Measurements from ENCODE around the gene LRRC8C. TPM values are rescaled to one million over a fixed set of nuclear protein-coding genes. Genes with fewer than 3 reads are reported as not detected.

The LRRC8C gene
- total and polyA plus RNA-seq, 2 donors (not counting 1 experiment from before 2014, with no cell fraction given) = 3.9 to 6.8 TPM

DNA sequence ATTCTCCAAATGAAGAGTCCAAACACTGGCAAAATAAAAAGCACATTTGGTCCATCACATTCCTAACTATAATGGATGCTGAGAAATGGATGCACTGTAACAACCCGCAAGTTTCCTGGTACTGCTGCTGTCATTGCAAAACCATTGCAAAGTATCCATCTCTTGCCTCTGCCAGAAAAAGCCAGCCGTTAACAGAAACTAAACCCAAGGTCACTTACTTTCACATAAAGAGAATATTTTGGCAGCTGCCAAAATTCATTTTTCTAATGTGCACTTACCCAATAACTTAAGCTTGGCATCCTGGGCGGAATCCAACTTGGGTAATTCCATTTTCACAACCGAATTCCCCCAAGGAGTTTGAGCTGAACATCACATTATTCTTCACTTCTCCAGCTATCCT lies 110.9 kb downstream of the LRRC8C start:
- ATAC-seq (ENCODE audit: low read depth) = no peak
- intact Hi-C loops (cut with micrococcal nuclease) = no loop called here
- Mint-ChIP-seq H3K4me1 (peaks cover 6% of the 10 kb centered on the region), H3K27me3 (no peaks in the 10 kb centered on the region), H3K4me3 (no peak overlapping the region), H3K9me3 (ENCODE audit: insufficient read depth) (no peaks in the 10 kb centered on the region), H3K27ac (no peak overlapping the region)
- 95% methylated on average over 3 of the region's 4 CpGs for WGBS (ENCODE audit: insufficient coverage)
- H3K9me3 ChIP-seq (ENCODE audit: control extremely low read depth in 1 of 3, control insufficient read depth in 2 of 3, insufficient read depth in 1 of 3, low read length in 2 of 3) = no peaks in the 10 kb centered on the region
- H3K4me3 ChIP-seq (ENCODE audit: control extremely low read depth in 1 of 5, extremely low read depth in 1 of 5, insufficient read depth in 1 of 5, low read depth in 2 of 5, low read length in 4 of 5) = no peak overlapping the region
- no peak for TF ChIP-seq EZH2 (IDR thresholded peaks at IDR 0.05; ENCODE audit: borderline replicate concordance, insufficient read depth, low read depth, low read length, poor library complexity, severe bottlenecking)
- TF ChIP-seq, protein P1, sequence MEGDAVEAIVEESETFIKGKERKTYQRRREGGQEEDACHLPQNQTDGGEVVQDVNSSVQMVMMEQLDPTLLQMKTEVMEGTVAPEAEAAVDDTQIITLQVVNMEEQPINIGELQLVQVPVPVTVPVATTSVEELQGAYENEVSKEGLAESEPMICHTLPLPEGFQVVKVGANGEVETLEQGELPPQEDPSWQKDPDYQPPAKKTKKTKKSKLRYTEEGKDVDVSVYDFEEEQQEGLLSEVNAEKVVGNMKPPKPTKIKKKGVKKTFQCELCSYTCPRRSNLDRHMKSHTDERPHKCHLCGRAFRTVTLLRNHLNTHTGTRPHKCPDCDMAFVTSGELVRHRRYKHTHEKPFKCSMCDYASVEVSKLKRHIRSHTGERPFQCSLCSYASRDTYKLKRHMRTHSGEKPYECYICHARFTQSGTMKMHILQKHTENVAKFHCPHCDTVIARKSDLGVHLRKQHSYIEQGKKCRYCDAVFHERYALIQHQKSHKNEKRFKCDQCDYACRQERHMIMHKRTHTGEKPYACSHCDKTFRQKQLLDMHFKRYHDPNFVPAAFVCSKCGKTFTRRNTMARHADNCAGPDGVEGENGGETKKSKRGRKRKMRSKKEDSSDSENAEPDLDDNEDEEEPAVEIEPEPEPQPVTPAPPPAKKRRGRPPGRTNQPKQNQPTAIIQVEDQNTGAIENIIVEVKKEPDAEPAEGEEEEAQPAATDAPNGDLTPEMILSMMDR (IDR thresholded peaks at IDR 0.05) = no peak
- ChIA-PET CTCF (no interaction called here), POLR2A (interaction anchor here (0.6 kb wide), 1 partner anchor 28 kb away, joined by 3 read pairs; no protein-coding TSS in a partner anchor)
- no peaks in the 10 kb centered on the region for H3K4me1 ChIP-seq (ENCODE audit: control insufficient read depth in 2 of 2, insufficient read depth in 2 of 2, low read length in 2 of 2)
- no peak overlapping the region for H2AFZ ChIP-seq (ENCODE audit: insufficient read depth, low read depth, low read length, poor library complexity, severe bottlenecking)
- no peaks in the 10 kb centered on the region for H3K36me3 ChIP-seq (replicated peaks in 1 of 2; ENCODE audit: control extremely low read depth in 1 of 2, control insufficient read depth in 1 of 2, extremely low read depth in 1 of 2, insufficient read depth in 2 of 2, low read length in 1 of 2)
- H3K9ac ChIP-seq (ENCODE audit: low read length) = no peak overlapping the region
- no peak overlapping the region for H3K27ac ChIP-seq (ENCODE audit: low read length in 2 of 2)
- H3K79me2 ChIP-seq (ENCODE audit: control insufficient read depth, insufficient read depth, low read length) = no peaks in the 10 kb centered on the region
- DNase-seq = no peak
- no peaks in the 10 kb centered on the region for H4K20me1 ChIP-seq (ENCODE audit: control insufficient read depth, insufficient read depth, low read length, poor library complexity, severe bottlenecking)
- no peaks in the 10 kb centered on the region for H3K27me3 ChIP-seq (replicated peaks in 1 of 4; ENCODE audit: control extremely low read depth in 1 of 4, control insufficient read depth in 3 of 4, insufficient read depth in 4 of 4, low read length in 3 of 4)
- no peak overlapping the region for H3K4me2 ChIP-seq (replicated peaks; ENCODE audit: low read depth, low read length, poor library complexity, severe bottlenecking)

- no peak for ATAC-seq (ENCODE audit: low read depth)
- Mint-ChIP-seq H3K4me1 (no peaks in the 10 kb centered on the region), H3K4me3 (no peak overlapping the region), H3K9me3 (ENCODE audit: insufficient read depth) (no peaks in the 10 kb centered on the region), H3K27ac (no peak overlapping the region), H3K27me3 (no peaks in the 10 kb centered on the region)
- no peak overlapping the region for H3K27ac ChIP-seq (ENCODE audit: low read length in 2 of 2)
- no peaks in the 10 kb centered on the region for H3K79me2 ChIP-seq (ENCODE audit: control insufficient read depth, insufficient read depth, low read length)
- no peak for TF ChIP-seq EZH2 (IDR thresholded peaks at IDR 0.05; ENCODE audit: borderline replicate concordance, insufficient read depth, low read depth, low read length, poor library complexity, severe bottlenecking)
- TF ChIP-seq, protein P1 (IDR thresholded peaks at IDR 0.05) = no peak
- no peaks in the 10 kb centered on the region for H3K36me3 ChIP-seq (replicated peaks in 1 of 2; ENCODE audit: control extremely low read depth in 1 of 2, control insufficient read depth in 1 of 2, extremely low read depth in 1 of 2, insufficient read depth in 2 of 2, low read length in 1 of 2)
- H2AFZ ChIP-seq (ENCODE audit: insufficient read depth, low read depth, low read length, poor library complexity, severe bottlenecking) = no peak overlapping the region
- no peak for DNase-seq
- H3K9me3 ChIP-seq (ENCODE audit: control extremely low read depth in 1 of 3, control insufficient read depth in 2 of 3, insufficient read depth in 1 of 3, low read length in 2 of 3) = no peaks in the 10 kb centered on the region
- no CpG with 5 or more reads among the region's 4 CpGs for whole genome bisulfite sequencing (ENCODE audit: insufficient coverage)
- no peaks in the 10 kb centered on the region for H3K4me1 ChIP-seq (ENCODE audit: control insufficient read depth in 2 of 2, insufficient read depth in 2 of 2, low read length in 2 of 2)
- no peaks in the 10 kb centered on the region for H3K27me3 ChIP-seq (replicated peaks in 1 of 4; ENCODE audit: control extremely low read depth in 1 of 4, control insufficient read depth in 3 of 4, insufficient read depth in 4 of 4, low read length in 3 of 4)
- no peaks in the 10 kb centered on the region for H4K20me1 ChIP-seq (ENCODE audit: control insufficient read depth, insufficient read depth, low read length, poor library complexity, severe bottlenecking)
- no peak overlapping the region for H3K4me3 ChIP-seq (ENCODE audit: control extremely low read depth in 1 of 5, extremely low read depth in 1 of 5, insufficient read depth in 1 of 5, low read depth in 2 of 5, low read length in 4 of 5)
- H3K4me2 ChIP-seq (replicated peaks; ENCODE audit: low read depth, low read length, poor library complexity, severe bottlenecking) = no peak overlapping the region
- H3K9ac ChIP-seq (ENCODE audit: low read length) = no peak overlapping the region
- ChIA-PET POLR2A (no interaction called here), CTCF (no interaction called here)
- intact Hi-C loops (cut with micrococcal nuclease) = no loop called here
Measured at GRCh38 chr1:89746424-89747149, 113.7 kb downstream of the LRRC8C start.
